Suprapubic skin (tissue), 4 donors: ENCODE data around the gene GADD45GIP1.

Experiments used
- POLR2A ChIP-seq, 2 donors: fragments of 450-650 bp; IDR thresholded peaks; one replicate each; pipeline ENCODE4 v1.6.1; 2017; ENCODE audit warnings: antibody characterized with exemption in 2 of 2, mild to moderate bottlenecking in 2 of 2, moderate library complexity in 2 of 2
- POLR2AphosphoS5 ChIP-seq, 3 donors: sonication (generic); formaldehyde crosslinking; IDR thresholded peaks; one replicate each; pipeline ENCODE4 v1.6.1; 2017; ENCODE audit warnings: antibody characterized with exemption in 3 of 3
- TF ChIP-seq, protein P1 (sequence below), 2 donors: fragments of 200-600 bp in 1 of 2; fragments of 450-650 bp in 1 of 2; sonication (generic) in 1 of 2; IDR thresholded peaks; one replicate each; pipeline ENCODE4 v1.5.1; 2016 to 2019; ENCODE audit warnings: antibody characterized with exemption in 2 of 2, mild to moderate bottlenecking in 1 of 2, moderate library complexity in 1 of 2

DNA sequence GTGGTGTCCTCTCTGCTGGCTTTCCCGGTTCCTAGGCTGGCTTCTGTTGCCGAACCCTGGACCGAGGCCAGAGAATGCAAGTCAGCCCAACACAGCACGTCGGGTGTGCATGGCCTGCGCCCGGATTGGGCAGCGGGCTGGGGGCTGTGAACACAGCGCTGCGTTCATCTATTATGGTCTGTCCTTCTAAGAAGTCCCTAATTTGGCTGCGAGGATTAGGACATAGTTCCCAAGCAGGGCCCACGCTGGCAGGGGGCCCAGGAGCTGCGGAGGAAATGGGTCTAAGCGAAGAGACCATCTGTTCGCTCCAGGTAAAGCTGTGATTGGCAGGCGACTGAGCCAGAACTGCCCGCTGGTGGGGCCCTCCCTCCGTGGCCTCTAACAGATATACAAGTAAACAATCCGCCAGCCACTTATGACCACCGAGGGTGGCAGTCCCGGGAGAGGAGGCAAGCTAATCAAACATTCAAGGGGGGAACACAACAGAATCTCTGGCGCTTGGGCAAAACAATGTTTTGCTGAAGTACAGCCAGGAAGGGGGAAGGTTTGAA, 43.9 kb downstream of the GADD45GIP1 start:
- TF ChIP-seq POLR2A (IDR thresholded peaks at IDR 0.05) (no peak), POLR2AphosphoS5 (IDR thresholded peaks at IDR 0.05) (no peak)
- TF ChIP-seq, protein P1, sequence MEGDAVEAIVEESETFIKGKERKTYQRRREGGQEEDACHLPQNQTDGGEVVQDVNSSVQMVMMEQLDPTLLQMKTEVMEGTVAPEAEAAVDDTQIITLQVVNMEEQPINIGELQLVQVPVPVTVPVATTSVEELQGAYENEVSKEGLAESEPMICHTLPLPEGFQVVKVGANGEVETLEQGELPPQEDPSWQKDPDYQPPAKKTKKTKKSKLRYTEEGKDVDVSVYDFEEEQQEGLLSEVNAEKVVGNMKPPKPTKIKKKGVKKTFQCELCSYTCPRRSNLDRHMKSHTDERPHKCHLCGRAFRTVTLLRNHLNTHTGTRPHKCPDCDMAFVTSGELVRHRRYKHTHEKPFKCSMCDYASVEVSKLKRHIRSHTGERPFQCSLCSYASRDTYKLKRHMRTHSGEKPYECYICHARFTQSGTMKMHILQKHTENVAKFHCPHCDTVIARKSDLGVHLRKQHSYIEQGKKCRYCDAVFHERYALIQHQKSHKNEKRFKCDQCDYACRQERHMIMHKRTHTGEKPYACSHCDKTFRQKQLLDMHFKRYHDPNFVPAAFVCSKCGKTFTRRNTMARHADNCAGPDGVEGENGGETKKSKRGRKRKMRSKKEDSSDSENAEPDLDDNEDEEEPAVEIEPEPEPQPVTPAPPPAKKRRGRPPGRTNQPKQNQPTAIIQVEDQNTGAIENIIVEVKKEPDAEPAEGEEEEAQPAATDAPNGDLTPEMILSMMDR (IDR thresholded peaks at IDR 0.05): no peak
